NCI-H2171 (cell line): ENCODE measurements around the gene ADAMTS2.

Experiments
- DNase-seq: peaks from one replicate; lab custom pipeline; 2025; lab: John Stamatoyannopoulos, UW

The ADAMTS2 gene

DNA sequence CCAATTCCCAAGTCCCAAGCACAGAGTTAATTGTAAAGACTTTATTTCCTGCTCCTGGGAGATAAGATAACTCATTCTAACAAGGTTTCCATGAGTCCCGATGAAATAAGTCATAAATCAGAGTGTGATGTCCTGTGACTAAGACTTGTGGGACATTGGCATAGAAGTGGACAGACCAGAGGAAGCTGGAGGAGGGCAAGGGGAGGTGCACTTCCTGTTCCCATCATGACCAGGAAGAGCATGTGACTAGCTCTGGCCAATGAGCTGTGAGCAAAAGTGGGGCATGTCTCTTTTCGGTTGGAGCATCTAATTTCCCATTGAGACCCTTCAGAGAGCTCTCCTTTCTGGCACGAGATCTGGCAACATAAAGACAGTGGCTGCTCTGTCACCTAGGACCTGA, 184.7 kb downstream of the ADAMTS2 start:
- DNase-seq: no peak

DNA sequence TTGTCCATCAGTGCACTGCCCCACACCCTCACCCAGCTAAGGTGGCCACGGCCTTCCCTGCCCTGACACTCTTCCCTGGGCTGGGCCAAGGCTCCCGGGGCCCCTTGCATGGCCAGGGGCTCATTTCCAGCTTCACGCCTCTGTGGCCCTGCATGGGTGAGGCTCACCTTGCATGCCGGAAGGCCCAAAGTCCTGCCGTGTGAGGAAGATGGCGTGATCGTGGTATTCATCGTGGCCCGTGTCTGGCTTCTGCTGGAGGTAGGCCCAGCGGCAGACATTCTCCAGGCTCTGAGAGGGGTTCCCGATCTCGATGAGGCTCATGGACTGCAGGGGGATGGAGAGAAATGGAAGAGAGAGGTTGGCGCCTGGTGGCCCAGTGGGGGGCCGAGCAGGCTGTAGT, 186.7 kb downstream of the ADAMTS2 start:
- DNase-seq: no peak

DNA sequence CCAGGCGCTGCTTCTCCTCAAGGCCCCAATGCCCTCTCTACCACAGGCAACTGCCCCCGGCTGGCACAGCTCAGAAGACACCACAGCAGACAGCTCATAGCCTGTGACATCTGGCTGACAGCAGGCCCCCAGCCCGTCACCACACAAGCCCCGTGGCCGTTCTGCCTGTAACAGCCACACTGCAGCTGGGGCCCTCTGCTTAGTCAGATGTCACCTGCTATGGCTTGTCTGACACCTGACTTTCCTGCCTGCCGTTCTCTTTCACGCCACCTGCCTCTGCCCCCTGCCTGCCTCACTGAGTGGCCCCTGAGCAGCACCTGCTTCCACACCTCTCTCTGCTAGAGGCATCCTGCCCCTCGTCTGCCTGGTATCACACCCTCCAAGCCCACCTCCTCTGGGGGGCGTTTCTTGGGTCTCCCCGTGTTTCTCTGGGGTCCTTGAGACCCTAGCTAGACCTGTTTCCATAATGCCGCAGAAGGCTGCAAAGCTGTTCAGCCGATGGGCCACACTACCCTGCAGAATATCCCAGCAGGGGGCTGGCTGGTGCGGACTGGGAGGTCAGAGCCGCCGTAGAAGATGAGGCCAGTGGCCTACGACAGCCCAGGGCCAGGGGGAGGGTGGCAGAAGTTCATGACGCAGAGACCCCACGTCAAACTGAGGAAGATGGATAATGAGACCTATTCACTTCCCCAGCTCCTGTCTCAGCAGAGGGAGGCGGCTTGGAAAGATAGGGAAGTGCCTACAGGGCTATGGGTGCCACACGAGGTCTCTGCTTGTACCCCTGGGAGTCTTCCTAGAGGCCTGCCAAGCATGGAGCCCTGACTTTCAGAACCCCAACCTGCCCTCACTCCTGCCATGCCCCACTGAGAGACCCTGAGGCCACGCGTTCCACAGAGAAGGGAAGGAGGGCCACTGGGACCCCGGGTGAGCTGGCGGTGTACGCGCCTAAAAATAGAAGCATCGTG, 190.0 kb downstream of the ADAMTS2 start:
- peak; percentile 69 for DNase-seq

DNA sequence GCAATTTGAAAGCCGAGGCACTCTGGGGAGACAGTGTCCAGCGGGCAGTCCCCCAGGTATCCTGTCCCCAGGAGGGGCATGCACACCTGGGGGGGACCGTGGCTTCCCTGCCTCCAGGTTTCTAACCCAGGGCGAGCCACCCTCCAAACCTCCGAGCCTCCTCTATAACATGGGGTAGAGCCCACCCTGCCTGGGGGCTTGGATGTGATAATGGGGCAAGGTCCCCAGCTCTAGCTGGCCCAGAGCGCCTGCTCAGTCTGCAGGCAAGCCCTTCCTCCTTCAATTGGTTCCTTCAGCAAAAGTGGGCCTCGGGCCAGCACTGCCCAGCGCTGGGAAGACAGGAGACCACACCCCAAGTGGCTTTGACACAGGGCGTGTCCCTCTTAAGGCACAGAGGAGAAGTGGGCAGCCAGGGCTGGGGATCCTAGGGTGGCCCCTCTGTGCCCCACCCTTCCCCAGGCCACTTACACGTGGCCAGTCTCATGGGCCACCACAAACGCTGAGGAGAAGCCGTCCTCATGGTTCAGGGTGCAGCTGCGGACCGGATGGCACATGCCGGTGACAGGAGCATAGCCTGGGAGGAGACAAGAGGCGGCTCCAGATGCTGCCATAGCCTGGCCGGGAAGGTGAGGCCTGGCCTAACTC, 190.8 kb downstream of the ADAMTS2 start:
- DNase-seq: no peak

DNA sequence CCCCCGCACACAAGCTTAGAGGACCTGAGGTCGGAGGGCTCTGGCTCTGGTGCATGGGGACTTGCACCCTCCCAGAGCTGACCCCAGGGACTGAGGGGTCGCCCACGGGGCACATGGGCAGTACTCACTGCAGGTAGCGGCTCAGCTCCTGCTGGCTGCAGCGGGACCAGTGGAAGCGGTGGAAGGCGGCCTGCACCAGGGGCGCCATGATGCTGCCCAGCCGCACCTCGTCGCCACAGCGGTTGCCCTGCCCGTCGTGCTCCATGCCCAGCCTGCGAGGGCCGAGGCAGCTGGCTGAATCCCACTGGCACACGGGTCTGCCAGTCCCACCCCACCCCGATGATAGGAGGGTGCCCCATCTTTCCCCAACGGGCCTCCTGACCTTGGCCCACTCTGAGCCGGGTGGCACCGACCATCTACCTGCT, 191.3 kb downstream of the ADAMTS2 start:
- no peak for DNase-seq

DNA sequence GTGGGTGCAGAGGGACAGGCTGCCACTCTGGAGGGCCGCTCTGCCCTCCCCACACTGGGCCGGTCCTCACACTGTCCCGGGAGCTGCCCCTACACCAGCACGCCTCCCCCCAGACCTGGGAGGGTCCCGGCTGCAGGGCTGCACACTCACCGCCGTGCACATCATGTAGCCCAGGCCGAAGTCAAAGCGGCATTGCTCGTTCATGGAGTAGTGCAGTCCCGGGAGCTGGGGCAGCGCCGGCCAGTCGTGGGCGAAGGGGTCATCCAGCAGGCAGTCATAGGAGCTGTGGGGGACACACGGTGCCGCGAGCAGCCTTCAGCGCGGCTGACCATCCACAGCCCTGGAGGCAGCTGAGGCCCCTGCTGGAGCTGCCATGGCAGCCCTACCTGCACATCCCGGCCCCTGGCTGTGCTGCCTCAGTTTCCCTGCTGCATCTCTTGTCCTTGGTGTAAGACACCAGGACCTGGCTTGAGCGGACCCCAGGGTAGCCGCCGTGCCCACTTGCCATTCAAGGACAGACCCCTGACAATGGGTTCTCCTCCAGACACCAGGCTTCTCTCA, 191.8 kb downstream of the ADAMTS2 start:
- no peak for DNase-seq

DNA sequence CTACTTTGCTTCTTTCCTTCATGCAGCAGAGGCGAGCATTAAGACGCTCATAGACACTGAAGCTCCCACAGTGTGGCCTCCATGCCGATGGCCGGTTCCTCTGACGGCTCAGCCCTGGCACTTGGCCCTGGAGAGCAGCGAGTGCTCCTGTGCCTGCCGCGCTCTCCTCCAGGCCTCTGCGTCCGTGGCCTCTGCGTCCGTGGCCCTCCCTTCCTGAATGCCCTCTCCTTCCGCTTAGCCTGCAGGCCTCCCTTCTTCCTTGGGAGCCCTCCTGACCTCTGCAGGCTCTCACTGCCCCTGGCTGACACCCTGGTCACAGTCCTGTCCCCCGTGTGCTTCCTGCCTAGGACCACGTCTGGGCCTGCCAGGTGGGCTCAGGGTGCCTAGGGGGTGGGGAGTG, 192.3 kb downstream of the ADAMTS2 start:
- DNase-seq: no peak

DNA sequence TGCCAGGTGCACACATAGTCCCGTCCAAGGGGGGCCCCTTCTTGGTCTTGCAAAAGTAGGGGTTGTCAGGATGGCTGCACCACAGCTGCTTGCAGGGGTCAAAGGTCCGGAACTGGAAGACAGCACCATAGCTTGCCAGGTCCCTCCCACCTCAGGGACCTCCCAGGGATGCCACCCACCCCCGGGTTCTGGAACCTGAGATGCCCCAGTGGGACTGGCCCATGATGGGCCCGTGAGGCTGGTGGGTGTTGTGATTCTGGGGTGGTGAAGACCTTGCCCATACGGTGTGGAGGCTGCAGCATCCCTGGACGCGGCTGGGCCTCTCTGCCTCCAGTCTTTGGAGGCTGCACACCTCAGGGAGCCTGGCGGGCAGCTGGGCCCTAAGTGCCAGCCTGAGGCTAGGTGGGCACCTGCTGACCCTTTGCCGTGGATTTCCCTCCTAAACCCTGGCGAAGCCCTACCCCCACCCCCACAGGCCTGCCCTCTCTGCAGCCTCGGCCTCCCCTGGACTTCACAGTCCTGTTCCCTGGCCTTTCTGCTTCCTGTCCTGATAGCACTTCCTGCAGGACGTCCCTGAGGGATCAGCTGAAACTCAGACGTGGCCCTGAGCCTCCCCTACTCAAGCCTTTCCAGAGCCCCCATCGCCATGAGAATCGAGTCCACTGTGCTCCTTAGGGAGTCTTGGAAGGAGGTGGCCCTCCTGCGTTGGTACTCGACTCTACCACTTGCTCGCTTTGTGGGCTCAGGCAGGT, 192.9 kb downstream of the ADAMTS2 start:
- no peak for DNase-seq

DNA sequence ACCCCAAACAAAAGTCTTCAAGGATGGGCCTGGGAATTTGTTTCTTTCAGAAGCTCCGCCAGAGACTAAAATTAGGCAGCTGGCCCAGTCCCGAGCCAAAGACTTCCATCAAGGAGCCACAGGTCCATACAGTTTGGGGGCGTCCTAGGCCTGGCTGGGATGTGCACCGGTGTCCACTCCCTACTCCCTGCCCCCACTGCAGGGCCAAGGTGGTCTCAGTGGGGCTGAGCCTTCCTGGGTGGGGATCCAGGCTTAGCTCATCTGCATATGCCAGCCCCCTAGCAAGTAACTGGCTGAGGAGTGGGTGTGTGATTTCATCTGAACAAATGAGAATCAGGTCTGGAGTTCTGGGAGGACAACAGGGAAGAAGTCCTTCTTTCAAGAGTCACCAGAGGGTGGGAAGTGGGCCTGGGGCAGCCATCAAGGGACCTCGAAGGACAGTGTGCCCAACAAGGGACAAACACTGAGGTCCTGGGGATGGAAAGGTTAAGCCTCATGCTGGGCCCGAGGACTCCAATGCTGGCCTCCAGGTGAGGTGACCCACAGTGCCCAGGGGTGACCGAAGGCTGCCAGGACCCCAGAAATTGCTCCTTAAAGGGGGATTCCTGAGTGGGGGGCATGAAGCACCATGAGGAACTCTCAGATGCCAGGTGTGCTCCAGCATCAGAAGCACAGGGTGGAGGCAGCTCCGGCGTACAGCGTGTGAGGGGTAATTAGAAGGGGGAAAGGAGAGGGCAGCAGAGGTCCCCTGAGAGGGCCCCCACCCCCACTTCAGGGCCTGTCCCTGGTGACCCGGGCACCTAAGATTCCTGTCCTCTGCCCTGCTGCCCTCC, 193.8 kb downstream of the ADAMTS2 start:
- DNase-seq: no peak

DNA sequence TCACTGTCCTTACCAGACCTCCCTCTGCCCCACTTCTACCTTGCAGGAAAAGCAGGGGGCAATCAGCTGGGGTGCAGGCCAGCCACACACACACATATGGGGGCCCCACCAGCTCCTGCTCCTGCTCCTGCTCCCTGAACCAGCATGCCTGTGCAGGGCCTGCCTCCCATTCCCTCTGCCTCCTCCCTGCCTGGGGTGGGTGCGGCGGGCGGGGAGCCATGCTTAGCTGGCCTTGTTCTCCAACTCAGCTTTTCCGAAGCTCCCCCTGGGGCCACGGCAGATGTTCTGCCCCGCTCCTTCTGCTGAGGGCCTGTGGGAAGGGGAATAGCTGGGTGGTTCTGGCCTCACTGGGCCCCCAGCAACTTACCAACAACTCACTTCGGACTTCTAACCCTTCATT, 195.2 kb downstream of the ADAMTS2 start:
- no peak for DNase-seq

DNA sequence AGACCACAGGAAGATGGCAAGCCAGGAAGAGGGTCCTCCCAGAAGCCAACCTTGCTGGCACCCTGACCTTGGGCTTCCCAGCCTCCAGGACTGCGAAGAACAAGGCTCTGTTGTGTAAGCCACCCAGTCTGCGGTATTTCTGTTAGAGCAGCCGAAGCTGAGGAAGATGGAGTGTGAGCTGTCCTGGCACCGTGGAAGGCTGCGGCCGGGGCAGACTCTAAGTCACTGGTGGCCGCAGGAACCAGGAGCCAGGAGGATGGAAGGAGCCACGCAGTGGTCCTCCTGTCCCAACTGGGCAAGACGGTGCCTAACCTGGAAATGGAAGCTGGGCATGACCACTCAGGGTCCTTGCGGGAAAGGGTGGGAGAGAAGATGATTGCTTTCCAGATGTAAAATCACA, 196.0 kb downstream of the ADAMTS2 start:
- no peak for DNase-seq

DNA sequence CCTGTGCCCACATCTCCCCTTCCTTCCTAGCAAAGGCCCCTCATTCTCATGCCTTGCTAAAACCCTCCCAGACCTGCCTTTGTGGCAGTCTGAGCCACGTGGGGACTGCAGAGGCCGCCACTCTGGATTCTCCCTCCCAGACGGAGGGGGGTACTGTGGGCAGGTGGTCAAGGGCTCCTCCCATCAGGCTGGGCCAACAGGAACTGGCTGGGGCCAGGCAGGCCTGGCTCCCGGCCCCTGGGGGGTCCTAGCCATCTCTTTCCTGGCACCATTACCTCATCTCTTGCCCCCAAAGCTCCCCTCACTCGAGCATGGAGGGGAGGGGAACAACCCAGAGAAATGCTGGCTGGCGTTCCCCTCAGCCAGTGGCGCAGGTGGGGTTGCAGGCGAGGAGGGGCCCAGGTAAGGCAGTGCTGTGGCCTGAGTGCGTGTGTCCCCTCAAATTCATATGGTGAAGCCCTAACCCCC, 196.5 kb downstream of the ADAMTS2 start:
- DNase-seq: no peak

DNA sequence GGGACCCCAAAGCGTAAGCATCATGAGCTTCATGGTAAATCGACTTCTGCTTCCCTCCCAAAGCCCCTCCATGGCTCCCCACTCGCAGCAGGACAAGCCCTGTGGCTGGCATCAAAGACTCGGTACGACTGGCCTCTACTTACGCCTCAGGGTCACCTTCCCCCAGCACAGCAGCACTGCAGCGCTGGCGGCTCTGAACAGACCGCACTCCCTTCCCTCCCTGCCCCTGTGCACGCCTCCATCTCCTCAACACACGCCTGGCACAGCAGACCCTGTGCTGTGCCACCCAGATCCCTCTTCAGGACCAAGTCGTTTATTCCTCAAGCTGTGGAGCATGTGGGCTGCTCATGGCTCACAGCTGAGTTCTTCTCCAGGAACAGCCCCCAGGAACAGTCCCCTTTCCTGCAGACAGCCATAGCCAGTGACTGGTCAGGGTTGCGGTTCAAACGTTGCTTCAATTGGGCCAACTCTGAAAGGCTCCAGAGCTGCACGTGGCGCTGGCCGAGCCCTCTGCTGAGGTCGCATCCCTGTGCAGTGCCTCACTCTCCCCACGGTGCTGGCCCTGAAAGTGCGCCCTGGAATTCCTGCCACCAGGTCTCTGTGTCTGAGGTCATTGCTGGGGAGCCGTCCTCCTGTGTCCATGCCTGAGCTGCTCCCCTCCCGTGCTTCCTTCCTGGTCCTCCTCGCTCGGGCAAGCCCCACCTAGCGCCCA, 197.1 kb downstream of the ADAMTS2 start:
- DNase-seq: no peak

DNA sequence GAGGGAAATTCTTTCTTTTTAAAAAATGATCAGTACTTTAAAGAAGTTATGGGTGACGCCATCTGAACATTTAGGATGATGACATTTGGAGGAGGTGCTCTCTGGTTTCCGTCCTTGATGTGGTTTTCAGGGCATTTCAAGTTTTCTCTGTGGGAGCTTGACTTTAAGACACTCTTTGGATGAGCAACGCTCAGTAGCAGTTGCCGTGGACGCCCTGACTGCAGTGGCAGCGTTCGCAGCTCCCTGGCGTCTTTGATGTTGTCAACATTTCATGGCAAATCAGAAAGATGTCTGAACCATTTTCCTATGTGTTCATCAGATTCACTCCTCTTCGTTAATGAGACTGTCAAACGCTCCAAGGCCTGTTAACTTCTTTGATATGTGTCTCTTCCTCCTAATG, 199.0 kb downstream of the ADAMTS2 start:
- DNase-seq: no peak

DNA sequence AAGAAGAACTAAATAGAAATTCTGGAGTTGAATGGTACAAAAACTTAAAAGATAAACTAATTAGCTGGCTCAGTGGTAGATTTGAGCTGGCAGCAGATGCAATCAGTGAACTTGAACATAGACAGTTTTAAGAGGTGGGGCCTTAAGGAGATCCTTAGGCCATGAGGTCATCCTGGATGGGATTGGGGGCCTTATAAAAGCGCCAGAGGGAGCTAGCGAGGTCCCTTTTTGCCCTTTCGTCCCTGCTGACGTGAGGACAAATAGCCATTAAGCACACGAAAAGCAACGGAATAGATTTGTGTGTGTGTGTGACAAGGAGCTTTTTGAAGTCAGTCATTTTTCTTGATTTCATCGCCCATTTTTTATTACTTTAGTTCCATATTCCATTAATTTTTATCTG, 201.8 kb downstream of the ADAMTS2 start:
- no peak for DNase-seq

DNA sequence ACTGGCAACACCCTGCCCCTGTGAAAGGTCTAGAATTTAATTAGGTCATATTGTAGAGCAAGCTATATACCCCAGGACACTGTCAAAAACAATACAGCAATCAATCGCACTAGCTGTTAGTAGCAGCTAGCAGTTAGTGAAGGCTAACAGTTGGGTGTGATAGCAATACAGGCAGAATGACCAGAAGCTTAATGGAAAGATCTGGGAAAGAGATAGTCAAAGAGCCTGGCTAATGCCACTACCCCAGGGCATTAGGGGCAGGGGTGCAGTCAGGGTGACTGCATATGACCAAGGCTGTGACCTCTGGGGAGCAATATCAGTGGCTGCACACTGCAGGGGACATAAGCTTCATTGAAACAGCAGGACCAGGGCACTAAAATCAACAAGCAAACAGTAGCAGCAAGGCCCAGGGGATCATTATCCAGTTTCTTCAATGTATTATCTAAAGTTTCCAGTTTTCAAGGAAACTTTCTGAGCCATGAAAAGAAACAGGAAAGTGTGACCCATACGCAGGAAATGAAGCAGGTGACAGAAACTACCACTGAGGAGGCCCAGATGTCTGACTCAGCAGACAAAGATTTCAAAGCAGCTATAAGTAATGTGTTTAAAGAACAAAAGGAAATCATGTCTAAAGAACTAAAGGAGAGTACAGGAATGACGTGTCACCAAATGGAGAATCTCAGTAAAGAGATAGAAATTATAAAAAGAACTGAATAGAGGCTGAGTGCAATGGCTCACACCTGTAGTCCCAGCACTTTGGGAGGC, 202.6 kb downstream of the ADAMTS2 start:
- no peak for DNase-seq

DNA sequence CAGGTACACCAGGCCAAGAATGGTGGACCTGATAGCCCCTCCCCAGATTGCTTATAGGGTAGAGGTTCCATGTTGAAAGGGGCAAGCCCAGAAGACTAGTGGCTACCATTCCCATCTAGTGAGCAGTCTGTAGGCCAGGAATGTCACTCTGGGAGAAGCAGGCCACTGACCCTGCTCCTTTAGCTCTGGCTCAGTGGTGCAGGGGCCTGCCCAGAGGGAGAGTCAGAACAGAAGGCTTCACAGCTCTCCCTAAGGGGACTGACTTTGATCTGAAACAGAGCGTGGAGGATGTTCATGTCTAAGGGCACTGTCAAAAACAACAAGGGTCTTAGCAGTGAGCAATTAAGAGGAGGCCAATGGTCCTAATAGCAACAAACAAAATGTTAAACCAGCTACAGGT, 203.4 kb downstream of the ADAMTS2 start:
- no peak for DNase-seq

DNA sequence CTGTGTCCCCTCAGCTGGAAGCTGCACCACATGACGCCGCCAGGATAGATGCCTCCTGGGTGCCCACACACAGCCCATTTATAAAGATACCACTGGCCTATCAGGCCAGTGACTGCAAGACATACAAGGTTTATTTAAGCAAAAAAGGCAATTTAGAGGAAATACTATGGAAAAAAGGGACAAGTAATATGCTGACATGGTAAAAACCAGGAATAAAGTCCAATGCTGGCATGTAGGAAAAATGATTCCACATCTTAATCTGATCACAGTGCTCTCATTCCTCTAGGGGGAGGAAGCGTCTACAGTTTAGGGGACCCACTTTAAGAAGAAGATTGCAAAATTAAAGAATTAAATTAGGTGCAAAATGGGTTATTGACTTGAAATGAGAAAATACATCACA, 205.0 kb downstream of the ADAMTS2 start:
- no peak for DNase-seq

DNA sequence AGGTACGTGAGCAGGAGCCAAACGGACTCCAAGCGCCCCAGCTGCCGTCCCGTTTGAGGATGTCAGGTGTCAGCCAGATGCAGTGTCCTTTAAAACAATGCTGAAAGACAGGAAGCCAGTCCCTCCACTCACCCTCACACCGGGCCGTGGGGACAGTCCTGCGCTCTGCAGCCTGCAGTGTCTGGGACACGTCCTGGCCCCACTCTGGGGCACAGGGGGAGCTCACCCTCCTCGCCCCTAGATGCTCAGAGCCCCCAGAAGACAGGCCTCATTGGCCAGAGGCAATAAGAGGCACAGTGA, 205.4 kb downstream of the ADAMTS2 start:
- DNase-seq: no peak
